Osteoblast (primary cell): ENCODE data around the gene SHLD1. TPM values are rescaled to one million over a fixed set of nuclear protein-coding genes. Genes with fewer than 3 reads are reported as not detected.
A peak's percentile ranks its signal among the peaks of the same experiment; 100 is the strongest.

Source experiments
- DNase-seq: peaks from one replicate; pipeline ENCODE4 v3.0.0; 2011; ENCODE audit warnings: low spot score, mixed read lengths; ENCODE audit not compliant: insufficient read length; ENCODE audit errors: missing footprints
- H2AFZ ChIP-seq: 2 replicates; pipeline ENCODE4 v1.6.0; 2011; ENCODE audit warnings: mild to moderate bottlenecking, low read length
- H3K27ac ChIP-seq: 2 replicates; pipeline ENCODE4 v1.5.1; 2011; ENCODE audit warnings: mild to moderate bottlenecking, low read depth, low read length, moderate library complexity
- H3K27me3 ChIP-seq: 2 replicates; pipeline ENCODE4 v1.6.0; 2012; ENCODE audit warnings: mild to moderate bottlenecking, control low read depth, inconsistent platforms, low read length, moderate library complexity; ENCODE audit not compliant: insufficient read depth
- H3K36me3 ChIP-seq: 2 replicates; pipeline ENCODE4 v1.5.1; 2011; ENCODE audit warnings: mild to moderate bottlenecking, low read length, control low read depth, moderate library complexity; ENCODE audit not compliant: insufficient read depth
- H3K4me1 ChIP-seq: 2 replicates; pipeline ENCODE4 v1.5.1; 2011; ENCODE audit warnings: mild to moderate bottlenecking, low read length, control low read depth, moderate library complexity; ENCODE audit not compliant: insufficient read depth
- H3K4me2 ChIP-seq: 2 replicates; pipeline ENCODE4 v1.6.0; 2011; ENCODE audit warnings: mild to moderate bottlenecking, low read length; ENCODE audit not compliant: insufficient read depth
- H3K4me3 ChIP-seq: fragments of 200-600 bp; sonication (generic); 3 replicates; pipeline ENCODE4 v1.5.1; 2012; ENCODE audit warnings: mild to moderate bottlenecking, low read length, inconsistent platforms; ENCODE audit not compliant: insufficient read depth
- H3K79me2 ChIP-seq: 2 replicates; pipeline ENCODE4 v1.6.0; 2012; ENCODE audit warnings: mild to moderate bottlenecking, low read length, control low read depth, inconsistent platforms; ENCODE audit not compliant: insufficient read depth
- H3K9me3 ChIP-seq: 2 replicates; pipeline ENCODE4 v1.5.1; 2011; ENCODE audit warnings: low read depth, low read length, control low read depth
- H4K20me1 ChIP-seq: 2 replicates; pipeline ENCODE4 v1.6.0; 2012; ENCODE audit warnings: mild to moderate bottlenecking, low read length, control low read depth; ENCODE audit not compliant: insufficient read depth
- total RNA-seq: library from RNA; depleted of rRNA; stranded (reverse); fragments of >200 nt; gene quantifications from 2 replicates; pipeline ENCODE4 v1.2.3, GENCODE V29; 2012
- TF ChIP-seq, protein P1 (sequence below): IDR thresholded peaks from 2 replicates; pipeline ENCODE4 v1.5.1; 2011; ENCODE audit warnings: mild to moderate bottlenecking, low read depth, low read length, moderate library complexity; ENCODE audit errors: extremely low read depth

The SHLD1 gene
- total RNA-seq, 1 donor = 1.4 TPM

- Histone ChIP-seq H3K4me1 (no peaks in the 10 kb centered on the region), H4K20me1 (no peaks in the 10 kb centered on the region), H3K36me3 (no peaks in the 10 kb centered on the region), H3K4me2 (no peak overlapping the region), H3K9me3 (no peaks in the 10 kb centered on the region), H3K79me2 (no peaks in the 10 kb centered on the region), H3K27ac (no peak overlapping the region), H3K27me3 (no peaks in the 10 kb centered on the region), H2AFZ (no peak overlapping the region), H3K4me3 (no peak overlapping the region)
- TF ChIP-seq, protein P1, sequence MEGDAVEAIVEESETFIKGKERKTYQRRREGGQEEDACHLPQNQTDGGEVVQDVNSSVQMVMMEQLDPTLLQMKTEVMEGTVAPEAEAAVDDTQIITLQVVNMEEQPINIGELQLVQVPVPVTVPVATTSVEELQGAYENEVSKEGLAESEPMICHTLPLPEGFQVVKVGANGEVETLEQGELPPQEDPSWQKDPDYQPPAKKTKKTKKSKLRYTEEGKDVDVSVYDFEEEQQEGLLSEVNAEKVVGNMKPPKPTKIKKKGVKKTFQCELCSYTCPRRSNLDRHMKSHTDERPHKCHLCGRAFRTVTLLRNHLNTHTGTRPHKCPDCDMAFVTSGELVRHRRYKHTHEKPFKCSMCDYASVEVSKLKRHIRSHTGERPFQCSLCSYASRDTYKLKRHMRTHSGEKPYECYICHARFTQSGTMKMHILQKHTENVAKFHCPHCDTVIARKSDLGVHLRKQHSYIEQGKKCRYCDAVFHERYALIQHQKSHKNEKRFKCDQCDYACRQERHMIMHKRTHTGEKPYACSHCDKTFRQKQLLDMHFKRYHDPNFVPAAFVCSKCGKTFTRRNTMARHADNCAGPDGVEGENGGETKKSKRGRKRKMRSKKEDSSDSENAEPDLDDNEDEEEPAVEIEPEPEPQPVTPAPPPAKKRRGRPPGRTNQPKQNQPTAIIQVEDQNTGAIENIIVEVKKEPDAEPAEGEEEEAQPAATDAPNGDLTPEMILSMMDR = peak; percentile 42
- no peak for DNase-seq
These were observed 56.5 kb downstream of the SHLD1 start for GRCh38 chr20:5806457-5807263.

DNA sequence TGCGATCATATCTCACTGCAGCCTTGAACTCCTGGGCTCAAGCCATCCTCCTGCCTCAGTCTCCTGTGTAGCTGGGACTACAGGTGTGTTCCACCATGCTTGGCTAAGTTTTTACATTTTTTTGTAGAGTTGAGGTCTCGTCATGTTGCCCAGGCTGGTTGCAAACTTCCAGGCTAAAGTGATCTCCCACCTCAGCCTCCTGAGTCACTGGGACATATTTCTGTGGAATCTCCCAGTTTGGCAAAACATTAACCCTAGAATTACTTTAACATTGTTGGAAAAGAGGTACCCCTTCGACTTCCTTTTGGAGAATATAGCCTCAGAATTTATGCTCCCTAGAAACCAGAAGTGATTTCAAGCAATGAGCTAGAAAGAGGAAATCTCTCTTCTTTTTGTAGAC lies 57.2 kb downstream of the SHLD1 start:
- H3K27ac ChIP-seq = no peak overlapping the region
- no peaks in the 10 kb centered on the region for H3K27me3 ChIP-seq

DNA sequence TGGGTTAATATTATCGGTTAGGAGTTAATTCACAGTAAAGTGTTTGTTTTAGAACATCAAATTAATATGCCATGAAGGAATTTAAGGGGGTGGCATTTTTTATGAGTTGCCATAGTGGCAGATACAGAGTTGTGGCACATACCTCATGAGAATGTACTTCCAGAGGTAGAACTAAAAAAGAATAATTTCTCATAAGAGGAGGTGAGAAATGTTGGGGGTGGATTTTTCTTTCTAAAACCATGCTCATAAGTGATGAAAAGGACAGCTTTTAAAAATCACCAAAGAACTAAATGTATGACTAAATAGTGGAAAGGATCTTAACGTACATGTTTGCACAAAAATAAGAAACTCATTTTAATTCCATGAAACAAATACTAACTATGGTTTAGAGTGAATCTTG lies 58.7 kb downstream of the SHLD1 start:
- Histone ChIP-seq H3K27ac (no peak overlapping the region), H3K4me3 (no peak overlapping the region), H4K20me1 (no peaks in the 10 kb centered on the region), H3K36me3 (no peaks in the 10 kb centered on the region), H3K9me3 (no peaks in the 10 kb centered on the region), H3K27me3 (no peaks in the 10 kb centered on the region), H2AFZ (no peak overlapping the region), H3K79me2 (no peaks in the 10 kb centered on the region), H3K4me1 (no peaks in the 10 kb centered on the region), H3K4me2 (no peak overlapping the region)
- no peak for DNase-seq
- TF ChIP-seq, protein P1 = no peak

More for the DNA sequence above, 57.2 kb downstream of the SHLD1 start:
- H3K4me2 ChIP-seq = no peak overlapping the region
- no peak for DNase-seq
- H3K4me3 ChIP-seq = no peak overlapping the region
- no peaks in the 10 kb centered on the region for H3K9me3 ChIP-seq
- no peaks in the 10 kb centered on the region for H3K79me2 ChIP-seq
- TF ChIP-seq, protein P1 = no peak
- H4K20me1 ChIP-seq = no peaks in the 10 kb centered on the region
- H3K36me3 ChIP-seq = no peaks in the 10 kb centered on the region
- H2AFZ ChIP-seq = no peak overlapping the region
- H3K4me1 ChIP-seq = no peaks in the 10 kb centered on the region

- H3K4me2 ChIP-seq = no peak overlapping the region
- no peak overlapping the region for H3K27ac ChIP-seq
- H4K20me1 ChIP-seq = no peaks in the 10 kb centered on the region
- H3K79me2 ChIP-seq = no peaks in the 10 kb centered on the region
- no peak overlapping the region for H3K4me3 ChIP-seq
- TF ChIP-seq, protein P1 = no peak
- no peak for DNase-seq
- H3K36me3 ChIP-seq = no peaks in the 10 kb centered on the region
- no peaks in the 10 kb centered on the region for H3K9me3 ChIP-seq
- no peak overlapping the region for H2AFZ ChIP-seq
- no peaks in the 10 kb centered on the region for H3K4me1 ChIP-seq
- no peaks in the 10 kb centered on the region for H3K27me3 ChIP-seq
These were observed 59.3 kb downstream of the SHLD1 start for GRCh38 chr20:5809495-5809894.
